Measurements from ENCODE around the gene UCKL1.
A peak's percentile ranks its signal among the peaks of the same experiment; 100 is the strongest.
"Not testable (repeated sequence)": the region's sequence is repeated elsewhere in the genome, so short reads cannot be mapped to it uniquely, and the experiment has no call there.

The UCKL1 gene

GRCh38 chr20:63942969-63943807, 13.0 kb downstream of the UCKL1 start:
- DNase-seq, result no peak

DNA sequence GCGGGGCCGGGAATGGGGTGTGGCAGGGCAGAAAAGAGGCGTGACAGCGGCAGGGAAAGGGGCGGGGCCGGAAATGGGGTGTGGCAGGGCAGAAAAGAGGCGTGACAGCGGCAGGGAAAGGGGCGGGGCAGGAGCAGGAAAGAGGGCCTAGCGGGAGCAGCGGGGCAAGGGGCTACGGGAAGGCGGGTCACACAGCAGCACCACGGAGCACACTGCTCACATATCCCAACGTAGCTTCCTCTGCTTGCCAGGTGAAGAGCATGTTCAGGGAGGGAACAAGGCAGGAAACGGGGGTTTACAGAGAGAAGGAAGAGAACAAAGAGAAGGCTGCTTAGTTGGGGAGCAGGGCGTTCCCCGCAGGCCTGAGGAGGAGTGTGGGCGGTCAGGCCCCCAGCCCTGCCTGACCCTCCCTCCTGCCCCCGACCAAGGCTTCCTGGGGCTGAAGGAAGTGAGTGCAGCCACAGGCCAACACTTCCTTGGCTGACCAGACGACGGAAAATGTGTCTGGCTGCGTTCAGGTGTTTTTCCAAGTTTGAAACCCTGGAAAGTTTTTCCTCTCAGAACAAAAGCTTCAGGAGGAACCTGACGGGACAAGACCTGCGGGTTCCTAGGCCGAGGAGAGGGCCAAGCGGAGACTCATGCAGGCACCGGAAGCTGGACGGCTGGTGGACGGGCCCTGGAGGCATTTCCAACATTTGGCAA, 13.8 kb downstream of the UCKL1 start:
- no peak for DNase-seq

- DNase-seq, result peak; percentile 72
These were observed 14.7 kb downstream of the UCKL1 start for GRCh38 chr20:63941282-63942081.

GRCh38 chr20:63940472-63941266, 15.5 kb downstream of the UCKL1 start:
- no peak for DNase-seq

- no peak for DNase-seq
These were observed 16.1 kb downstream of the UCKL1 start for GRCh38 chr20:63940071-63940471.

DNA sequence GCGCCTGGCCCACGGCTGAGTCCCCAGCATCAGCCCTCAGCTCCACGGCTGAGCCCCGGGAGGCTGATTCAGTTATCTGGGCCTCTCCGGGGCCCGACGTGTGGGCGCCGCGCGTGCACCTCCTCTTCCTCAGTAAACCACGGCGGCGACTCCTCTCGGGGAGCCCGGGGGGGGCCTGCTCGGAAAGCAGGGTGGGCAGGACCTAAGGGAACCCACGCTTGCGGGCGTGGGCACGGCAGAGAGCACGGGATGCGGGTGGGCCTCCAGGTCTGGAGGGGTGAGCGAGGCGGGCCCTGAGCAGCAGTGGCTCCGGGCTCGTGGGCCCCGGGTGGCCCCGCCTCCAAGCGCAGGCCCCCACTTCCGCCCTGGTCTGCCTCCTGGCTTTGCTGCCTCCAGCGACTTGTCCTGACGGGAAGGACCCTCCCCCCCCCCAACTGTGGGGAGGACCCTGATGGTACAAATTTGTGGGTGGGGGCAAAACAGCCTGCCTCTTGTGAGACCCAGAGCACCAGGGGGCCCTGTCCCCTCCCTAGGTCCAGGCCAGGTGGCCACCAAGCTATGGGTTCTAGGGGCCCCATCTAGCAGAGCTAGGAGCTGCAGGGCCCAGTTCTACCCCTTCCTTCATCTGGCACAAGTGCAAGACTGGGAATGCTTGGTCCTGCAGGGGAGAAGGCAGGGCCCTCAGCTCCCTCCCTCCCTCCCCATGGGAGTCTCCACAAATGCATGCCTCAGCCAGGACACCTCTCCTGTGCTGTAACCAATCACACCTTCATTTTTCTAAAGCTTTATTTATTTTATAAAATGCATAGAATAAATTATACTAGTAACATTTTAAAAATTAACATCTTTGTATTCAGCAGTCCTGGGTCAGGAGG, 16.9 kb downstream of the UCKL1 start:
- DNase-seq, result no peak

GRCh38 chr20:63937596-63937995, 18.6 kb downstream of the UCKL1 start:
- DNase-seq, result no peak

DNA sequence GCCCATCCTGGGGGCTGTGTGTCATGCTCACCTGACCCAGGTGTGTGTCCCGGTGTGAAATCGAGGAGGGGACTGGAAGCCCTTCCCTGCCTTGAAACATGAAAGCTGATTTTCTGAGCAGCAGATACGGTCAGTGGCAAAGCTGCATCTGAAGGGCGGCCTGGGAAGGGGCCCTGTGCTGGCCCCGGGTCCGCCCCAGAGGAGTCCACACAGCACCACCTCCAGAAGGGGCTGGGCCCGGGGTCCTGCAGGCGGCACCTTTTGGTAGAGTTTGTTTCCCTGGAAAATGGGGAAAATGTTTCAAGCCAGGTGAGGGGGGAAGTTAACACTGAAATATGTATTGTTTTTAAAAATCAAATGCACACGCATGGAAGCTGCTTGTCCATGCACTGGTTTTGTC, 20.8 kb downstream of the UCKL1 start:
- DNase-seq, result no peak

DNA sequence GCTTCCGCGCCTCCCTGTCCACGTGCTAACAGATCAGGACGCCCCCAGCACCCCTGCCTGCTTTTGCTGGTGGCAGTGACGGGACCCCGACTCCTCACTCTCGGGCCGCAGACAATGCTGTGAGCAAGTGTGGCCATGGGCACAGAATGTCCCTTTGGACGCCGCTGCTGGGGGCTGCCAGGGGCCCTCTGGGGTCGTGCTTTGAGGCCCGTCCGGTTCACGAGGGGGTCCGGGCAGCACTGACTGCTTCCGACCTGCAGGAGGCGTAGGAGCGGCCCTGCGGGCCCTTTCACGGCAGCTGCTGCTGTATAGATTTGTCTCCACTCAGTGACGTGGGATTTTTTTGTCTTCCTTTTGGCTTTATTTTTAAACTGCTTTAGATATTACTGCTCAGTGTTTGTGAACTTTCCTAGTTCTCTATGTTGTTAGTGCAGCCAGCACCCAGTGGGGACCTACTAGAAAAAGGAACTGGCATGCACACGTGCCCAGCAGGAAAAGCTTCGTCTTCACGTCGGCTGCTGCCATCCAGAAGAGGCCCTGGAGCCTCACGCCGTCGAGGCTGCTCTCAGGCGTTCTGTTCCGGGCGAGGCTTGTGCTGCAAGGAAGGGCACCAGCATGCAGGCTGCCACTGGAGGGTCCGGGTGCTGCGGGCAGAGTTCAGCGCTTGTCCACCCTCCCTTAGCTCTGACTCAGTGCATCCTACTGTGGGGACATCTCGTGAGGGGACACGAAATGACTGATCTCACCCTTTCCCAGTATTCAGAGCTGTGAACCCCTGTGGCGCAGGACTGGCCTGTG, 21.7 kb downstream of the UCKL1 start:
- DNase-seq, result no peak

DNA sequence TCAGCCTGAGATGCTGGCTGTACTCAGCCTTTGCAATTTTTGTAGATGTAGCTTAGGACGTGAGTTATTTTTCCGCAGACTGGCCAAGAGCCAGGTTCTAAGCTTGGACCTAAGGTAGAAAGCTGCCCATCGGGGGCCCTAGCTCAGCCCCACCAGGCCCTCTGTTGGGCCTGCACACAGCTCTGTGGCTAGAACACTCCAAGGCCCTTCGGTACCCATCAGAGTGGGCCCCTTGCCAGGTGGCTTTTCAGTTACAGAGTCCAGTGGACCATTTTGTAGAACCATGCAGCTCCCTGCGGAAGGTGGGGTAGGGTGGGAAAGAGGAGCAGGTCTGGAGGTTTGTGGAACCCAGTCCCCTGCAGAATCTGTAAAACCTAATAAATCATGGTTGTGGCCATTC, 22.6 kb downstream of the UCKL1 start:
- no peak for DNase-seq

GRCh38 chr20:63932606-63933160, 23.5 kb downstream of the UCKL1 start:
- DNase-seq, result no peak

GRCh38 chr20:63931735-63932134, 24.5 kb downstream of the UCKL1 start:
- no peak for DNase-seq

DNA sequence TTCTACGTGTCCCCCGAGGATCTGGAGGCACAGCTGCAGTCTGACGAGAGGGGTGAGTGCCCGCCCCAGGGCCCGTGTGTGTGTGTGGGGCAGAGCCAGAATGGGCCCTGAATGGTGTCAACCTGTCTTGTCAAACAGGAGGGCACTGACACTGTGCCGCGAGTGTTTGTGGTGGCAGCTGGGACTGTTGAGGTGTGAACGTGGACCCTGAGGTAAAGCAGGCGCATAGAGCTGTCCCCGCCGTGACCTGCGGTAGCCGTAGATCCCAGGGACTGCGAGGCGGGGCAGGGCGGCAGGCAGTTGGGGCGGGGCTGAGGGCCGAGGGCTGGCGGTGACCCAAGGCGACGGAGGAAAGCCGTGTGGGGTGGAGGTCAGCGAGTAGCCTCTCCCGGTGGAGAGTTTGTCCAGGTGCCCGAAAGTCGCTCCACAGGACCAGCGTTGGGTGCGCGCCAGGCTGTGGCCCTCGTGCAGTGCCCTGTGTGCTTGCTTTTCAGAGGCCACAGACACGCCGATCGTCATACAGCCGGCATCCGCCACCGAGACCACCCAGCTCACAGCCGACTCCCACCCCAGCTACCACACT, 25.2 kb downstream of the UCKL1 start:
- no peak for DNase-seq

- DNase-seq, result not testable (repeated sequence)
These were observed 26.7 kb downstream of the UCKL1 start for GRCh38 chr20:63929473-63929883.

DNA sequence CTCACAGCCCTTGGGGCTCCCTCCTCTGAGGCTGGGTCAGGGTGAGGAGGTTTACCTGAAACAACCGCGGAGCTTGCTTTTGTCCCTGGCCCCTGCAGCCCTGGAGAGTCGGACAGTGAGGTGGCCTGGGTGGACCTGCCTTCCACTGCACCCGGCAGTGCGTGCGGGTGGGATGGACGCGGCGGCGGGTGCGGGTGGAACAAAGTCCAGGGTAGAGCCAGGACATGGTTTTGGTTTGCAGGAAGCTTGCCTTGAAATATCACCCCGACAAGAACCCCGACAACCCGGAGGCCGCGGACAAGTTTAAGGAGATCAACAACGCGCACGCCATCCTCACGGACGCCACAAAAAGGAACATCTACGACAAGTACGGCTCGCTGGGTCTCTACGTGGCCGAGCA, 27.1 kb downstream of the UCKL1 start:
- DNase-seq, result no peak

DNA sequence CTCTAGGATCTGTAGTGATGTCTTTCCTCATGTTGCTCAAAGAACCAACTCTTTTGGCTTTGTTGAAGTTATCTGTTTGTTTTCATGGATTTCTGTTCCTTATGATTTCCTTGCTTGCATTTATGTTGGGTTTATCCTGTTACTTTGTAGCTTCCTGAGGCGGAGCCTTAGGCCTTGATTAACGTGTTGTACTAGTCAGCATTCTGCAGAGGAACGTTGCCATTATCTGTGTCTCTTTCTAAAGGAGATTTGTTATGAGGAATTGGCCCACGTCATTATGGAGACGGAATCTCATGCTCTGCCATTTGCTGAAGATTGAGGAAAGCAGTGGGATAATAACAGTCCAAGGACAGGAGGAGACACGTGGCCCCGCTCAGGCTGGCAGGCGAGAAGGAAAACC, 29.9 kb downstream of the UCKL1 start:
- no peak for DNase-seq

- DNase-seq, result no peak
These were observed 32.0 kb downstream of the UCKL1 start for GRCh38 chr20:63924241-63924640.

- DNase-seq, result no peak
These were observed 32.6 kb downstream of the UCKL1 start for GRCh38 chr20:63923651-63924050.

DNA sequence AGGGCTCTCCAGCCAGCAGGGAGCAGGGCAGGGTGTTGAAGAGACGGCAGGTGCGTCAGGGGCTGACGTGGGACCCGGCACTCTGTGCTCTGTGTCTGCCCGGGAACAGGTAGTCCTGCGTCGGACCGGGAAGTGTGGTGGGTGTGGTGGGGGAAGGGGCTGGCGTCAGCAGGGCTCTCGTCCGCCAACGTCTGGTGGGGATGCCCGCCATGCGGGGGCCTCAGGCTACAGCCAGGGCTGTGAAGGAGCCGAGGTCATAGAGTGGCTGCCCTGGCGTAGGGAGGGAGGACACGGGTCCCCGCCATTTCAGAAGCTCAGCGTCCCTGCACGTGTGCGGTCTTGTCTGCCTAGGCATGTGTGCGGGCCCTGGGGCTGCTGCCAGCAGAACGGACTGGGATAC, 36.0 kb downstream of the UCKL1 start:
- DNase-seq, result no peak

DNA sequence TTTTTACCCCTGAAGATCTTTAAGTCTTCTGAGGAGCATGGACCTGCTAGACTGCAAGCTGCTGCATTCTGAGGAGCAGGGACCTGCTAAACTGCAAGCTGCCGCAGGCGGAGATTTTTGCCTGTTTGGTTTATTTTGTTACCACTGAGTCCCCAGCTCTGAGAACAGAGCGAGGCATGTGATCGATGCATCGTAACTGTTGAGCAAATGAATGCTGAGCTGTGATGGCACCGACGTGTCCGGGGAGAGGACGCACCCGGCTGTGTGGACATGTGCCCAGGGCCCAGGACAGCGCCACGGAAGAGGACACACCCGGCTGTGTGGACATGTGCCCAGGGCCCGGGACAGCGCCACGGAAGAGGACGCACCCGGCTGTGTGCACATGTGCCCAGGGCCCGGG, 37.1 kb downstream of the UCKL1 start:
- DNase-seq, result no peak
